MCF 10A (cell line): ENCODE data around the gene NPIPB8. TPM values are rescaled to one million over a fixed set of nuclear protein-coding genes. Genes with fewer than 3 reads are reported as not detected.
"Not testable (repeated sequence)": the region's sequence is repeated elsewhere in the genome, so short reads cannot be mapped to it uniquely, and the experiment has no call there.

Source experiments
- BruUV-seq: library from RNA; stranded (reverse); fragments of 400-500 nt; replicated peaks from 2 replicates; lab custom pipeline; 2021; lab: Mats Ljungman, UMichigan
- CTCF ChIA-PET: fragments of 300-600 bp; sonication (Branson Sonifier 250); formaldehyde crosslinking; extraction: SDS; loops from one replicate; lab custom pipeline; 2021; ENCODE audit warnings: antibody characterized with exemption, inconsistent platforms; lab: Yijun Ruan, JAX
- POLR2A ChIA-PET: fragments of 300-600, 350-650 bp; sonication (Branson Sonifier 250); formaldehyde crosslinking; extraction: SDS; loops from one replicate; lab custom pipeline; 2020; ENCODE audit warnings: antibody characterized with exemption, inconsistent platforms; lab: Yijun Ruan, JAX
- DNase-seq: peaks from one replicate; pipeline ENCODE4 v3.0.0-alpha.2; 2018; ENCODE audit not compliant: unreplicated experiment
- H3K27ac Mint-ChIP-seq: one replicate; pipeline ENCODE4 v1.8.0; 2022; ENCODE audit warnings: mild to moderate bottlenecking, low read depth, mixed read lengths; ENCODE audit not compliant: unreplicated experiment
- H3K27me3 Mint-ChIP-seq: one replicate; pipeline ENCODE4 v1.8.0; 2022; ENCODE audit warnings: mixed read lengths; ENCODE audit not compliant: insufficient read depth, unreplicated experiment
- H3K36me3 Mint-ChIP-seq: one replicate; pipeline ENCODE4 v1.8.0; 2022; ENCODE audit warnings: mild to moderate bottlenecking, moderate library complexity, mixed read lengths; ENCODE audit not compliant: insufficient read depth, unreplicated experiment
- H3K4me1 Mint-ChIP-seq: one replicate; pipeline ENCODE4 v1.8.0; 2022; ENCODE audit warnings: mixed read lengths; ENCODE audit not compliant: insufficient read depth, unreplicated experiment
- H3K4me3 Mint-ChIP-seq: one replicate; pipeline ENCODE4 v1.8.0; 2022; ENCODE audit warnings: mild to moderate bottlenecking, moderate library complexity, mixed read lengths; ENCODE audit not compliant: unreplicated experiment
- H3K9me3 Mint-ChIP-seq: one replicate; pipeline ENCODE4 v1.8.0; 2022; ENCODE audit warnings: mixed read lengths; ENCODE audit not compliant: unreplicated experiment
- intact Hi-C: fragments of 100-400 bp; cut with micrococcal nuclease; formaldehyde crosslinking; loops from 2 replicates; pipeline ENCODE4 v1.14.1; 2022
- total RNA-seq: library from RNA; stranded (reverse); gene quantifications from 2 replicates; pipeline ENCODE4 v1.2.3, GENCODE V29; 2022
- TF ChIP-seq, protein P1 (sequence below): fragments of 200-600 bp; IDR thresholded peaks from one replicate; pipeline ENCODE4 v1.8.0; 2022; ENCODE audit warnings: antibody characterized with exemption, mild to moderate bottlenecking; ENCODE audit not compliant: unreplicated experiment

Gene NPIPB8
- total RNA-seq, 1 experiment from 2014 or later: not detected

DNA sequence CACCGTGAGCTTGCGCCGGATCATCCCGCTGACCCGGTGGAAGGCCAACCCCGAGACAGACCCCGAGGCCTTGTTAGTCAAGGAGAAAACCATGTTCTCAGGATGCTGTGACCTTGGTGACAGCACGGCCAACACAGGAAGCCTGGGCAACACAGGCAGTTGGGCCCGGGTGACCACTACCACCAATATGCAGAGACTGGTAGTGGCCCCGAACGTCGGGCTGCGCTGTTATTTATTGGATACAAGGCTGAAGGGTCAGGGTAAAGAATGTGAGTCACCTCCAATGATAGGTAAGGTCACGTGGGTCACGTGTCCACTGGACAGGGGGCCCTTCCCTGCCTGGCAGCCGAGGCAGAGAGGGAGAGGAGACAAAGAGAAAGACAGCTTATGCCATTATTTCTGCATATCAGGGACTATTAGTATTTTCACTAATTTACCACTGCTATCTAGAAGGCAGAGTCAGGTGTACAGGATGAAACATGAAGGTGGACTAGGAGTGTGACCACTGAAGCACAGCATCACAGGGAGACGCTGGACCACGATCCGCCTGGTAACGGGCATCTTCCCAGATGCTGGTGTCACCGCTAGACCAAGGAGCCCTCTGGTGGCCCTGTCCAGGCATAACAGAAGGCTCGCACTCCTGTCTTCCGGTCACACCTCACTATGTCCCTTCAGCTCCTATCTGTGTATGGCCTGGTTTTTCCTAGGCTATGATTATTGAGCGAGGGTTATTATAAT is 22.2 kb upstream of the NPIPB8 start:
- BruUV-seq, H3K36me3 Mint-ChIP-seq, POLR2A ChIA-PET, H3K4me1 Mint-ChIP-seq, H3K4me3 Mint-ChIP-seq, H3K9me3 Mint-ChIP-seq, H3K27me3 Mint-ChIP-seq, H3K27ac Mint-ChIP-seq: not testable (repeated sequence)
- intact Hi-C loops: loop anchor here (5.0 kb wide), 1 partner anchor 68 kb away; no protein-coding TSS in a partner anchor
- CTCF ChIA-PET: interaction anchor here (0.6 to 2.0 kb wide), 7 partner anchors 9 to 1131 kb away, joined by 3 to 9 read pairs (median 4); no protein-coding TSS in a partner anchor
- DNase-seq: peak; percentile 47
- TF ChIP-seq, protein P1, sequence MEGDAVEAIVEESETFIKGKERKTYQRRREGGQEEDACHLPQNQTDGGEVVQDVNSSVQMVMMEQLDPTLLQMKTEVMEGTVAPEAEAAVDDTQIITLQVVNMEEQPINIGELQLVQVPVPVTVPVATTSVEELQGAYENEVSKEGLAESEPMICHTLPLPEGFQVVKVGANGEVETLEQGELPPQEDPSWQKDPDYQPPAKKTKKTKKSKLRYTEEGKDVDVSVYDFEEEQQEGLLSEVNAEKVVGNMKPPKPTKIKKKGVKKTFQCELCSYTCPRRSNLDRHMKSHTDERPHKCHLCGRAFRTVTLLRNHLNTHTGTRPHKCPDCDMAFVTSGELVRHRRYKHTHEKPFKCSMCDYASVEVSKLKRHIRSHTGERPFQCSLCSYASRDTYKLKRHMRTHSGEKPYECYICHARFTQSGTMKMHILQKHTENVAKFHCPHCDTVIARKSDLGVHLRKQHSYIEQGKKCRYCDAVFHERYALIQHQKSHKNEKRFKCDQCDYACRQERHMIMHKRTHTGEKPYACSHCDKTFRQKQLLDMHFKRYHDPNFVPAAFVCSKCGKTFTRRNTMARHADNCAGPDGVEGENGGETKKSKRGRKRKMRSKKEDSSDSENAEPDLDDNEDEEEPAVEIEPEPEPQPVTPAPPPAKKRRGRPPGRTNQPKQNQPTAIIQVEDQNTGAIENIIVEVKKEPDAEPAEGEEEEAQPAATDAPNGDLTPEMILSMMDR: peak; percentile 65

GRCh38 chr16:28616224-28616577 is 21.7 kb upstream of the NPIPB8 start:
- intact Hi-C loops: loop anchor here (5.0 kb wide), 1 partner anchor 69 kb away; no protein-coding TSS in a partner anchor
- CTCF ChIA-PET: interaction anchor here (0.6 to 2.0 kb wide), 9 partner anchors 9 to 1131 kb away, joined by 3 to 9 read pairs (median 4); no protein-coding TSS in a partner anchor

DNA sequence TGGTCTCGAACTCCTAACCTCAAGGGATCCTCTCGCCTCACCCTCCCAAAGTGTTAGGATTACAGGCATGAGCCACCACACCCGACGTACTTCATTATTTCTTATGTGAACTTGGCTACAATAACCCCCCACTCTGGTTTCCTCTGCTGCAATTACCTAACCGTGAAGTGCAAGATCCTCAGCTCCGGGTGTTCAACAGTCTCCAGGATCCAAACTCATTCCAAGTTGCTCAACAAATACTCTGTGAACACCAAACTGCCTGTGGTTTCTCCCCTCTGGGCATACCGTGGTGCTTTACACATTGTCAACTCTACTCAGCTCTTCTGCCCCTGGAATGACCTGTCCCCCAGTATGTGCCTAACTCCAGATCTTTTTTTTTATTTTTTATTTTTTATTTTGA is 21.2 kb upstream of the NPIPB8 start:
- CTCF ChIA-PET: interaction anchor here (0.6 to 2.0 kb wide), 9 partner anchors 8 to 1130 kb away, joined by 3 to 9 read pairs (median 4); no protein-coding TSS in a partner anchor
- no peak overlapping the region for H3K27ac Mint-ChIP-seq

More at GRCh38 chr16:28616224-28616577, 21.7 kb upstream of the NPIPB8 start:
- BruUV-seq, H3K4me1 Mint-ChIP-seq, H3K4me3 Mint-ChIP-seq, H3K27ac Mint-ChIP-seq, POLR2A ChIA-PET, H3K27me3 Mint-ChIP-seq, H3K9me3 Mint-ChIP-seq, DNase-seq: not testable (repeated sequence)
- peaks cover 11% of the 10 kb centered on the region for H3K36me3 Mint-ChIP-seq

GRCh38 chr16:28617874-28618273 is 20.0 kb upstream of the NPIPB8 start:
- BruUV-seq: no TSS peak
- H3K27ac Mint-ChIP-seq: no peak overlapping the region
- ChIA-PET CTCF (interaction anchor here (0.6 to 2.0 kb wide), 3 partner anchors 11 to 87 kb away, joined by 3 to 6 read pairs (median 3); no protein-coding TSS in a partner anchor), POLR2A (no interaction called here)
- peaks cover 6% of the 10 kb centered on the region for H3K4me1 Mint-ChIP-seq
- peaks cover 17% of the 10 kb centered on the region for H3K36me3 Mint-ChIP-seq
- H3K27me3 Mint-ChIP-seq: no peaks in the 10 kb centered on the region
- peak; percentile 44 for DNase-seq
- TF ChIP-seq, protein P1: no peak
- H3K9me3 Mint-ChIP-seq: no peaks in the 10 kb centered on the region
- no peak overlapping the region for H3K4me3 Mint-ChIP-seq
- intact Hi-C loops: loop anchor here (5.0 kb wide), 1 partner anchor 71 kb away; no protein-coding TSS in a partner anchor

More for the DNA sequence above, 21.2 kb upstream of the NPIPB8 start:
- BruUV-seq: no TSS peak
- no peaks in the 10 kb centered on the region for H3K4me1 Mint-ChIP-seq
- POLR2A ChIA-PET: no interaction called here
- intact Hi-C loops: loop anchor here (5.0 kb wide), 1 partner anchor 69 kb away; no protein-coding TSS in a partner anchor
- peaks cover 15% of the 10 kb centered on the region for H3K36me3 Mint-ChIP-seq
- H3K4me3 Mint-ChIP-seq: no peak overlapping the region
- TF ChIP-seq, protein P1: no peak
- H3K27me3 Mint-ChIP-seq: no peaks in the 10 kb centered on the region
- H3K9me3 Mint-ChIP-seq: no peaks in the 10 kb centered on the region
- DNase-seq: no peak

GRCh38 chr16:28620316-28620715 is 17.5 kb upstream of the NPIPB8 start:
- DNase-seq, H3K9me3 Mint-ChIP-seq, H3K4me1 Mint-ChIP-seq, H3K27ac Mint-ChIP-seq, H3K4me3 Mint-ChIP-seq, intact Hi-C loops, H3K27me3 Mint-ChIP-seq, BruUV-seq: not testable (repeated sequence)
- ChIA-PET CTCF (interaction anchor here (0.6 kb wide), 1 partner anchor 1174 kb away, joined by 4 read pairs; no protein-coding TSS in a partner anchor), POLR2A (interaction anchor here (0.7 to 1.7 kb wide), 2 partner anchors 15 to 129 kb away, joined by 3 read pairs; no protein-coding TSS in a partner anchor)
- H3K36me3 Mint-ChIP-seq: peaks cover 17% of the 10 kb centered on the region
